Measurements from ENCODE around the gene RCHY1. TPM values are rescaled to one million over a fixed set of nuclear protein-coding genes. Genes with fewer than 3 reads are reported as not detected.

RCHY1 gene
- total RNA-seq, 1 donor from 2014 or later = 33.4 TPM

- Histone ChIP-seq H3K4me2 (no peak overlapping the region), H3K36me3 (peaks cover 3% of the 10 kb centered on the region), H3K4me3 (no peak overlapping the region), H3K9me3 (ENCODE audit: low read depth) (peaks cover 10% of the 10 kb centered on the region), H2AFZ (replicated peaks) (no peak overlapping the region), H4K20me1 (ENCODE audit: low read depth) (no peaks in the 10 kb centered on the region), H3K9ac (no peak overlapping the region), H3K79me2 (ENCODE audit: low read depth) (peaks cover 13% of the 10 kb centered on the region), H3K4me1 (no peaks in the 10 kb centered on the region), H3F3A (ENCODE audit: low read depth) (no peaks in the 10 kb centered on the region), H3K27me3 (no peaks in the 10 kb centered on the region), H3K27ac (no peak overlapping the region)
- Mint-ChIP-seq H3K4me3 (no peak overlapping the region), H3K4me1 (no peaks in the 10 kb centered on the region), H3K27ac (no peak overlapping the region), H3K9me3 (peaks cover 25% of the 10 kb centered on the region), H3K36me3 (peaks cover 41% of the 10 kb centered on the region), H3K27me3 (ENCODE audit: insufficient read depth, low read depth) (no peaks in the 10 kb centered on the region)
- DNase-seq (ENCODE audit: low spot score) = no peak
- no peak for TF ChIP-seq EZH2phosphoT487 (IDR thresholded peaks at IDR 0.05)
- no peak for TF ChIP-seq EZH2 (IDR thresholded peaks at IDR 0.05)
- TF ChIP-seq, protein P1, sequence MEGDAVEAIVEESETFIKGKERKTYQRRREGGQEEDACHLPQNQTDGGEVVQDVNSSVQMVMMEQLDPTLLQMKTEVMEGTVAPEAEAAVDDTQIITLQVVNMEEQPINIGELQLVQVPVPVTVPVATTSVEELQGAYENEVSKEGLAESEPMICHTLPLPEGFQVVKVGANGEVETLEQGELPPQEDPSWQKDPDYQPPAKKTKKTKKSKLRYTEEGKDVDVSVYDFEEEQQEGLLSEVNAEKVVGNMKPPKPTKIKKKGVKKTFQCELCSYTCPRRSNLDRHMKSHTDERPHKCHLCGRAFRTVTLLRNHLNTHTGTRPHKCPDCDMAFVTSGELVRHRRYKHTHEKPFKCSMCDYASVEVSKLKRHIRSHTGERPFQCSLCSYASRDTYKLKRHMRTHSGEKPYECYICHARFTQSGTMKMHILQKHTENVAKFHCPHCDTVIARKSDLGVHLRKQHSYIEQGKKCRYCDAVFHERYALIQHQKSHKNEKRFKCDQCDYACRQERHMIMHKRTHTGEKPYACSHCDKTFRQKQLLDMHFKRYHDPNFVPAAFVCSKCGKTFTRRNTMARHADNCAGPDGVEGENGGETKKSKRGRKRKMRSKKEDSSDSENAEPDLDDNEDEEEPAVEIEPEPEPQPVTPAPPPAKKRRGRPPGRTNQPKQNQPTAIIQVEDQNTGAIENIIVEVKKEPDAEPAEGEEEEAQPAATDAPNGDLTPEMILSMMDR (IDR thresholded peaks at IDR 0.05) = no peak
These were observed 18.7 kb downstream of the RCHY1 start for GRCh38 chr4:75495476-75495875.

- Mint-ChIP-seq H3K27ac (no peak overlapping the region), H3K9me3 (peaks cover 18% of the 10 kb centered on the region), H3K4me1 (no peaks in the 10 kb centered on the region), H3K27me3 (ENCODE audit: insufficient read depth, low read depth) (no peaks in the 10 kb centered on the region), H3K4me3 (no peak overlapping the region), H3K36me3 (peaks cover 37% of the 10 kb centered on the region)
- H3F3A ChIP-seq (ENCODE audit: low read depth) = no peaks in the 10 kb centered on the region
- peaks cover 9% of the 10 kb centered on the region for H3K79me2 ChIP-seq (ENCODE audit: low read depth)
- no peaks in the 10 kb centered on the region for H3K27me3 ChIP-seq
- H3K4me2 ChIP-seq = no peak overlapping the region
- H3K4me1 ChIP-seq = no peaks in the 10 kb centered on the region
- peaks cover 3% of the 10 kb centered on the region for H3K36me3 ChIP-seq
- H3K9ac ChIP-seq = no peak overlapping the region
- H3K27ac ChIP-seq = no peak overlapping the region
- H2AFZ ChIP-seq (replicated peaks) = no peak overlapping the region
- no peak for DNase-seq (ENCODE audit: low spot score)
- no peak overlapping the region for H3K4me3 ChIP-seq
- H4K20me1 ChIP-seq (ENCODE audit: low read depth) = no peaks in the 10 kb centered on the region
- TF ChIP-seq, protein P1 (IDR thresholded peaks at IDR 0.05) = no peak
- no peak for TF ChIP-seq EZH2phosphoT487 (IDR thresholded peaks at IDR 0.05)
- TF ChIP-seq EZH2 (IDR thresholded peaks at IDR 0.05) = no peak
- H3K9me3 ChIP-seq (ENCODE audit: low read depth) = peaks cover 10% of the 10 kb centered on the region
These were observed 19.6 kb downstream of the RCHY1 start for GRCh38 chr4:75494563-75494962.

DNA sequence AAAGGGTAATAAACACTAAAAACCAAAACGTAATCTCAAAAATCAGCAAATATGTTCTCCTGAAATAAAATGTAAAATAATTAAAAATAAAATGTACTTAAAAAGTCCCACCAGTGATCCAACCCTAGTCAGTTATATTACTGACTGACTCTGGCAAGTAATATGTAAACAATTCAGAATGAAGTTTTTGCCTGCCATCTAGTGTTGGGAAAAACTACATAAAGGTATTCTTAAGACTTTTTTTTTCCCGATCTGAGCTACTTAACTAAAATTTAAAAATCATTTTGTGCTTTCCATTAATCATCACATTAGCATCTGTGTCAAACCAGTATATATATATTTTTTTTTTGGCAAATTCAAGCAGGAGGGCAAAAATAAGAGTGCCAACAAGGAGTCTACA is 24.0 kb downstream of the RCHY1 start:
- no peak overlapping the region for H3K27ac ChIP-seq
- H3F3A ChIP-seq (ENCODE audit: low read depth) = peaks cover 15% of the 10 kb centered on the region
- no peaks in the 10 kb centered on the region for H3K27me3 ChIP-seq
- H4K20me1 ChIP-seq (ENCODE audit: low read depth) = no peaks in the 10 kb centered on the region
- TF ChIP-seq EZH2phosphoT487 (IDR thresholded peaks at IDR 0.05) (no peak), EZH2 (IDR thresholded peaks at IDR 0.05) (no peak)
- TF ChIP-seq, protein P1 (IDR thresholded peaks at IDR 0.05) = peak; percentile 41
- H3K4me1 ChIP-seq = no peaks in the 10 kb centered on the region
- no peak overlapping the region for H3K4me2 ChIP-seq
- H3K4me3 Mint-ChIP-seq = no peak overlapping the region
- no peaks in the 10 kb centered on the region for H3K79me2 ChIP-seq (ENCODE audit: low read depth)
- H3K9me3 Mint-ChIP-seq = no peaks in the 10 kb centered on the region
- no peaks in the 10 kb centered on the region for H3K9me3 ChIP-seq (ENCODE audit: low read depth)
- H2AFZ ChIP-seq (replicated peaks) = no peak overlapping the region
- no peak overlapping the region for H3K27ac Mint-ChIP-seq
- peaks cover 2% of the 10 kb centered on the region for H3K36me3 ChIP-seq
- no peak overlapping the region for H3K9ac ChIP-seq
- H3K36me3 Mint-ChIP-seq = peaks cover 5% of the 10 kb centered on the region
- no peak overlapping the region for H3K4me3 ChIP-seq
- peak; percentile 29 for DNase-seq (ENCODE audit: low spot score)
- no peaks in the 10 kb centered on the region for H3K27me3 Mint-ChIP-seq (ENCODE audit: insufficient read depth, low read depth)
- H3K4me1 Mint-ChIP-seq = no peaks in the 10 kb centered on the region

Data from neural progenitor cell (in vitro differentiated cells).